HG02970 (cell line): ENCODE data around the gene TSSK3.

ENCODE experiments used
- ATAC-seq: cut with Tn5 transposase; IDR thresholded peaks from one replicate; pipeline ENCODE4 v1.9.1; 2021; ENCODE audit warnings: mild to moderate bottlenecking, moderate library complexity, moderate number of reproducible peaks; ENCODE audit not compliant: unreplicated experiment, low FRiP score

The TSSK3 gene

DNA sequence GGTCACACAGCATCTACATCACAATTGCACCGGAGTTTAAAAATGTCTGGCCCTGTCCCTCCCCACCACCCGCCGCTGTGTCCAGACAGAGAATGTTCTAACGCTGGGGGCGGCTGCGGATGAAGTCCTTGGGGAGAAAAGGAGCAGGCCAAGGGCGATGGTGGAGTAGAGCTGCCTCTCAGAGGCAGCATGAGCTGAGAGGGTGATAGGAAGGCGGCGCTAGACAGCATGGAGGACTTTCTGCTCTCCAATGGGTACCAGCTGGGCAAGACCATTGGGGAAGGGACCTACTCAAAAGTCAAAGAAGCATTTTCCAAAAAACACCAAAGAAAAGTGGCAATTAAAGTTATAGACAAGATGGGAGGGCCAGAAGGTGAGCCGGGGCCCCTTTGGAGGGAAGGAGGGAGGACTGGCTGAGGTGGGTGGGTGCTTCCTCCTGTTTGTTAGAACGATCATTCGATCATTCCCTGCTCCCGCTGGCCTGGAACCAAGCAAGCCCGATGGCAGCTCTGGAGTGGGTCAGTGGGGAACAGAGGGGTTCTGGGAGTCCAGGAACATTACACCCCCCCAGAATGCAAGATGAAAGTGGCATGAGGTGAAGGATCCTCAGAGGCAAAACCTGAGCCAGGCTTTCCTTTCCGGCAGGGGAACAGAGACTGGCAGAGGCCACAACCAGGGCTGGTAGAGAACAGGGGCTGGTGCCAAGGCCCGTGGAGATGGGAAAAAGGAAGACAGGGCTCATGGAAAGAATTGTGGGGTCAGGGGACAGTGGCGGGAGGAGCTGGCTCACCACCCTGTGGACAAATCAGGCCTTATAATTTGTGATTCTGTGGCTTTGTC, at the start of gene TSSK3, which contains the start of gene FAM229A:
Gene TSSK3, plus strand, starts transcription at position 66 of the 840 bp plus-strand sequence. Its CDS starts 163 bp downstream, at position 229.
Gene FAM229A, minus strand, starts transcription at position 12 of the 840 bp plus-strand sequence. CDS start 394 bp downstream, outside the sequence.
- no peak for ATAC-seq

DNA sequence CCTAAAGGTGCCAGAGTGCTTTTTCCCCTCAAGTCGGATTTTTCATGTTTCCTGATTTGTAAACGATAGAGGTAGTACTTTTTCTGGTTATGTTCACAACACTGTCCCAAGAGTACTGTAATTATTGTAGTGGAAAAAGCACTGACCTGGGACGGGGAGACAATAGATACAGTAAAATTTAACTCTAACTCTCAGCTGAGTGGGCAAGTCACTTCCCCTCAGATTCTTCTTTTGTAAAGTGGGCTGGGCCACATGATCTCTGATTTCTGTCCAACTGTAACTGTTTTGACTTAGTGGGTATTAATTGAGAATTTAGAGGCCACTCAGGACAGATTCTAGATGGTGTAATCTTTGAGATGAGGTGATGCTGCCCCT, 45.4 kb upstream of the TSSK3 start:
- ATAC-seq = no peak

DNA sequence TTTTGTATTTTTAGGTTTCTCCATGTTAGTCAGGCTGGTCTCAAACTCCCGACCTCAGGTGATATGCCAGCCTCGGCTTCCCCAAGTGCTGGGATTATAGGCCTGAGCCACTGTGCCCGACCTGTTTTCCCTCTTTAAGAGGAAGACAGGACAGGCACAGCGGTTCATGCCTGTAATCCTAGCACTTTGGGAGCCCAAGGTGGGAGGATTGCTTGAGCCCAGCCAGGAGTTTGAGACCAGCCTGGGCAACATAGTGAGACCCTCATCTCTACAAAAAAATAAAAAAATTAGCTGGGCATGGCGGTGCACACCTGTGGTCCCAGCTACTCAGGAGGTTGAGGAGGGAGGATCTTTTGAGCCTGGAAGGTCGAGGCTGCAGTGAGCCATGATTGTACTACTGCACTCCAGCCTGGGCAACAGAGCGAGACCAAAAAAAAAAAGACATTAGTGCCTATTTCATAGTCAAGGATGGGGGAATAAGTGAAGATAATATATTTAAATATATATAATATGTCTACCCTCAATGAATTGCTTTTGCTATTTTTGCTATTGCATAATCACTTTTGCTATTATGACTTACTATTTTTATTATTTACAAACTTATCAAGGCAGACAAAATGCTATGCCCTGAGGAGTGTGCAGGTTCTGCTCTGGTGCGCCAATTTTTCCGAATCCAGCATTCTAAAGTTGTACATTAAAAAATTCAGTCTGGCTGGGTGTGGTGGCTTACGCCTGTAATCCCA, 44.0 kb upstream of the TSSK3 start:
- ATAC-seq = no peak

- ATAC-seq = no peak
These were observed 40.5 kb upstream of the TSSK3 start for GRCh38 chr1:32321712-32322291.

DNA sequence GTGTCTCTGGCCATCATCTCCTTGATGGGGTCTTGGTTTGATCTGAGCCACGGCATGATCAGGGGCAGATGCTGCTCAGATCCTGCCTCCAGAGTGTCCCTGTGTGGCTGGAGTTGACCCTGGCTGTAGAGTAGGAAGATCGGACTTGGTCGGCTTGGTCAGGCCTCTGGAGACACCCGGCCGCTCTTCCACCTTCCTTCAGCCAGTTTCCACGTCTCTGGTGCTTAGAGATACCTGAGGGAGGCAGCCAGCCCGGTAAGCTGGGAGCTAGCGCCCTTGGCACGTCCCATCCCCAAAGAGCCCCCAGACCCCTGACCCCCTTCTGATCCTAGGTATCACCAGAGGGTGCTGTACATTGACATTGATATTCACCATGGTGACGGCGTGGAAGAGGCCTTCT, 35.1 kb upstream of the TSSK3 start:
- ATAC-seq = no peak

DNA sequence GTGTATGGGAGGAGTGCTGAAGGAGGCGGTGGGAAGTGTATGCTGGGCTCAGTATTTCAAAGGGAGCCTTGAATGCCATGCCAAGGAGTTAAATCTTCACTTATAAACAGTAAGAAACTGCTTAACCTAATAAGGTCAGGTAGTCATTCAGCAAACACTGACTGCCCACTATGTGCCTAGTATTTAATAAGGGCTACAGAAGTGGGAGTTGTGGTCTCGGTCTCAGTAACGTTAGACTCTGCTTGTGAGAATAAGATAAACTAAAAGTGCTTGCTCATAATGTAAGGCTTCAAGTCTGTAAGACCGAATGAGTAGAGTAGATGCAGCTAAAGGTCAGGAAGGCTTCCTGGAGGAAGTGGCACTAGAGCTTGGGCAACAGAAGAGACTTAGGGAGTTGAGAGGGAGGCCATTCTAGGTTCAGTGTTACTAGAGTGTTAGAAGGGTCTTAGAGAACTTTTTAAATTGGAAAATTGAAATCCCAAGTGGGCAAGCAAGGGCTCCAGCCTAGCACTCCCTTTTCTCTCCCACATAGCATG, 32.3 kb upstream of the TSSK3 start:
- no peak for ATAC-seq

GRCh38 chr1:32330558-32331151, 31.7 kb upstream of the TSSK3 start:
- ATAC-seq = no peak

DNA sequence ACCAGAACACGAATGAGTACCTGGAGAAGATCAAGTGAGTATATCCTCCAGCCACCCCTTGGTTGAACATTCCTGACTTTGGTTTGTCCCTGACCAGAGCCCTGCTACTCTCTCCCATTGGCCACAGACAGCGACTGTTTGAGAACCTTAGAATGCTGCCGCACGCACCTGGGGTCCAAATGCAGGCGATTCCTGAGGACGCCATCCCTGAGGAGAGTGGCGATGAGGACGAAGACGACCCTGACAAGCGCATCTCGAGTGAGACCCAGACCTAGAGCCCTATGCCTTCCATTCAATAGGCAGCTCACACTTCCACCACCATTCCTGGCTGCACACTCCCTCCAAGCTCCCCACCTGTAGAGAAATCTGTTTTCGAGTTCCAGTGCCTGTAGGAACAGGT, 30.8 kb upstream of the TSSK3 start:
- ATAC-seq = no peak

DNA sequence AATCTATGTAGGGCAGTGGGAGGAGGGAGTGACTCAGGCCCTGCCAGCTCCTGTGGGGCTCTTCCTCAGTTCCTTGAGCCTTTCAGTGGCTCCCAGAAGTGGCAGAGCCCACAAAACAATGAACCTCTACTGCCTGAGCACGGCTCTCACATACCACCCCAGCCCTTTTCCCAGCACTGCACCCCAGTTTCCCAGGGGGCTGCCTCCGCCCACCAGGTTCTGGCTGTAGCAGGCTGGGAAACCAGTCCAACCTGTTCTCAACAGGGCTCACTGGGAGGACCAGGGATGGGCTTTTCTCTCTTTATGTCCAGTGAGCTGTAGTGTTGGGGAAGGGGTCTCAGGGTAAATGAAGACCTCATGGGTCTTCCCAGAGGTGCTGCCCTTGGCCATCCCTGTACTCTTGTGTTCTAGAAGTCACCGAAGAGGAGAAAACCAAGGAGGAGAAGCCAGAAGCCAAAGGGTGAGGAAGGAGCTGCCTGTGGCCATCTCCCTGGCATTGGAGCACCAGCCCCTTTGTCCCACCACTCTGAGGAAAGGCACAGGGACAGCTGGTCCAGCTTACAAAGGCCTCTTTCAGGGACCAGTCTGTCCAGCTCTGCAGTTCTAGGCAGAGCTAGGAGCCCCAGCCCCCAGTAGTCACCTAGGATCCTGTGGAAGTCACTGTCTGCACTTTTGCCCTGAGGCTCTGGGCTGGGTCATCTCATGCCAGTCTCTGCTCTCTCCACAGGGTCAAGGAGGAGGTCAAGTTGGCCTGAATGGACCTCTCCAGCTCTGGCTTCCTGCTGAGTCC, 29.9 kb upstream of the TSSK3 start:
- ATAC-seq = no peak

GRCh38 chr1:32333251-32333963, 28.9 kb upstream of the TSSK3 start:
- ATAC-seq = no peak

DNA sequence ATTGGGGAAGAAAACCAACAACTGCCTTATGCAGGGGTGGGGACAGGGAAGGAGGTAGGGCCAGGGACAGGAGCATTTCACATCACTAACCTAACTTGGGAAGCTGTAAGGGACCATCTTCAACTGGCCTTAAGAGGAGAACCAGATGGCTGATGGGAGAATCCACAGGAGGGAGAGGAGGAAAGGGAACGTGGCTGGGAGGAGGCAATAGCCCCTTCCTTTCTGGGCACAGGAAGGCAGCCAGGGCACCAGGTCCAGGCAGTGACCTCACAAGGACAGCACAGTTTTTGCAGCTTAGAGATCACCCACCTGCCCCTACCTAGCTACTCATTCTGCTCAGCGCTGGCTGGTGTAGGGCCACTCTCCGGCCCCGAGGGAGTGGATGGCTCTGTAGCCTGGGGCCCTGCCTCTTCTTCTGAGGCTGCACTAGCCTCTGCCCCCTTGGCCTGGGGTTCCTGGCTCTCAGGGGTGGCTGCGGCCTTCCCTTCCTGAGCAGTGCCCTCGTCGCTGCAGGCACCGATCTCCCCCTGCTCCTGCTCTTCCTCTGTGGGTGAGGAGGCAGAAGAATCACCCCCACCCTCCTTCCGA, 28.0 kb upstream of the TSSK3 start:
- ATAC-seq = no peak

DNA sequence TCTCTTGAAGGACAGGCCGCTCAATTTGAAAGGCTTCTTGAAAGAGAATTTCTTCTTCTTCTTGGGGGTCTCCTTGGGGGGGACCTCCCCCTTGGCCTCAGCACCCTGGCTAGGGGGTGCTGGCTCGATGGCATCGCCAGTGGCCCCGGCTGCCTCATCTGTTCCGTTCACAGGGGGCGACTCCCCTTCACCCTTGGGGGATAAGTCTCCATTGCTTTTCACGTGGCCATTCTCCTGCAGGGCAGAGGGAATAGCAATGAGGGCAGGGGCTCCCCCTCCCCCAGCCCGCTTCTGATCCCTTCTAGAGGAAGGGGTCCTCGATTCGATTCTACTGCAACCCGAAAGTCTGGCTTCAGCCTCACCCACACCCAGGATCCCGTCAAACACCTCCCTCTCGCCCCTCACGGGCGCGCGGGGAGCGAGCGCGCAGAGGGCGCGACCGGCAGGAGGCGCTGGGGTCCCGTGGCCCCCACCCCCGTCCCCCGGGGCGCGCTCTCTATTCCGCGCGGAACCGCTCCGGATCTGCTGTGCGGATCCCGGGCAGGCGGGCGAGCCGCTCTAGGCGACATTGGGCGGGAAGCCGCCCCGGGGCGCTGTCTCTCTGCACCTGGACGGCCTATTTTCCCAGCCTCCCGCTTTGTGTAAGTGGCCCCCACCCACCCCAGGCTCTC, 27.3 kb upstream of the TSSK3 start:
- peak; percentile 15 for ATAC-seq

GRCh38 chr1:32335535-32335789, 26.9 kb upstream of the TSSK3 start:
- ATAC-seq = peak; percentile 4

DNA sequence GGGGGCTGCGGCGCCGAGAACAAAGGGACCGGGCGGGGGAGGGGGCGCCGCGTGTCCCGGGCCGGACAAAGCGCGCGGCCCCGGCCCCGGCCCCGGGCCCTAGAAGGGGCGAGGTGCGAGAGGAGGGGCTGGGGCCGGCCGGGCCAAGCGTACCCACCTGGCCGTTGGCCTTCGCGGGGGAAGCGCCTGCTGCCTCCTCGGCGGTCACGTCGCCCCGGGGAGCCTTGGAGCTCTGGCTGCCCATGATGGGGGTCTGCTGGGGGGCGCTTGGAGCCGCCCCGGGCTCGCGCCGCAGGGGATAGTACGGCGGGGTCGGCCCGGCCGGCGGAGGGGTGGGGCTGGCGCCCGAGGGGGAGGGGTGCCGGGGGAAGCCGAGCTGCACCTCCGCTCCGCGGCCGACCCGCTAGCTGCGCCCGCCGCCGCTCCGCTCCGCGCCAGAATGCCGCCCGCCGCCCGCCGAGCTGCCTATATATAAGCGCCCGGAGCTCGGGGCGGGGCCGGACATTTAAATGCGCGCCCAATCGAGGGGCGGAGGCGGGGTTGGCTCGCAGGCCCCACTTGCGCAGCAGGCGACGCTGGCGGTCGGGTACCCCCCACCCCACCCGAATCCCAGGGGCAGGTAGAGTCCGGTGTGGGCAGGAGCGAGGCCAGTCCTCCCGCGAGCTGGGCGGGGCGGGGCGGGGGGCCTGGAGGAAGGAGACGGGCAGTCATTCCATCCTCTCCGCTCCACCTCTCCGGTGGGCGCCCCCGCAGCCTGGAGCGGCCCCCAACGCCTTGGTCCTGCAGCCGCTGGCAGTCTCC, 26.3 kb upstream of the TSSK3 start, which contains the start of gene MARCKSL1:
Gene MARCKSL1, minus strand, starts transcription at position 444 of the 801 bp plus-strand sequence. Its CDS starts 200 bp downstream, at position 244.
- peak; percentile 45 for ATAC-seq

- no peak for ATAC-seq
These were observed 25.8 kb upstream of the TSSK3 start for GRCh38 chr1:32336591-32336932.

- no peak for ATAC-seq
These were observed 25.2 kb upstream of the TSSK3 start for GRCh38 chr1:32336963-32337675.
